K562 (cell line): ENCODE data around the gene GRIA3. TPM values are rescaled to one million over a fixed set of nuclear protein-coding genes. Genes with fewer than 3 reads are reported as not detected.

Experiments used
- ATAC-seq: fragments of 200-7000 bp; cut with Tn5 transposase; 3 replicates; pipeline ENCODE4 v1.9.1; 2020; ENCODE audit warnings: moderate library complexity
- BruUV-seq: library from RNA; stranded (reverse); fragments of 400-500 nt; replicated peaks from 2 replicates; lab custom pipeline; 2021; lab: Mats Ljungman, UMichigan
- CTCF ChIA-PET: fragments of 300-600 bp; formaldehyde crosslinking; extraction: SDS; loops from one replicate; lab custom pipeline; 2021; ENCODE audit warnings: low intra/inter-chr PET ratio; lab: Yijun Ruan, JAX
- POLR2A ChIA-PET: fragments of 300-600, 350-650 bp; sonication (Branson Sonifier 250); formaldehyde crosslinking; extraction: SDS; loops from one replicate; lab custom pipeline; 2021; ENCODE audit warnings: antibody characterized with exemption, inconsistent platforms; lab: Yijun Ruan, JAX
- DNase-seq, 4 experiments: peaks; one replicate each; pipeline versions ENCODE4 v3.0.0 to v3.0.0-alpha.2; 2011 to 2018; ENCODE audit warnings: low spot score in 3 of 4, mixed read lengths in 3 of 4; ENCODE audit errors: extremely low read depth in 1 of 4
- FAIRE-seq: peaks from 2 replicates; lab custom pipeline; 2011; peaks lifted over from hg19 to GRCh38; lab: Jason Lieb, UNC
- H2AFZ ChIP-seq: 2 replicates; pipeline ENCODE4 v1.6.0; 2011; ENCODE audit warnings: low read depth, low read length, control low read depth, inconsistent platforms
- H3K27ac ChIP-seq: fragments of 200-600 bp; 3 replicates; pipeline ENCODE4 v1.8.0; 2011; ENCODE audit warnings: low read depth, mild to moderate bottlenecking, control low read depth, inconsistent platforms, low read length, moderate library complexity, mixed read lengths; ENCODE audit errors: extremely low read depth
- H3K27me3 ChIP-seq, 2 experiments: fragments of 300-600 bp in 1 of 2; 2 replicates in 1 of 2; 3 replicates in 1 of 2; pipeline versions ENCODE4 v1.6.0 to v1.8.0; 2011; ENCODE audit warnings: inconsistent platforms in 2 of 2, low read length in 2 of 2, mild to moderate bottlenecking in 1 of 2, mixed read lengths in 1 of 2, moderate library complexity in 1 of 2; ENCODE audit not compliant: control insufficient read depth in 2 of 2, insufficient read depth in 2 of 2
- H3K36me3 ChIP-seq: fragments of 300-600 bp; 3 replicates; pipeline ENCODE4 v1.8.0; 2011; ENCODE audit warnings: mild to moderate bottlenecking, low read length, inconsistent platforms; ENCODE audit not compliant: control insufficient read depth, insufficient read depth
- H3K4me1 ChIP-seq, 2 experiments: fragments of 200-600 bp in 1 of 2; replicated peaks in 1 of 2; 2 replicates in 1 of 2; 3 replicates in 1 of 2; pipeline versions ENCODE4 v1.5.1 to v1.8.0; 2011; ENCODE audit warnings: inconsistent platforms in 2 of 2, low read length in 2 of 2, mild to moderate bottlenecking in 1 of 2, mixed read lengths in 1 of 2, moderate library complexity in 1 of 2; ENCODE audit not compliant: control insufficient read depth in 2 of 2, insufficient read depth in 2 of 2
- H3K4me2 ChIP-seq: 2 replicates; pipeline ENCODE4 v1.6.1; 2011; ENCODE audit warnings: low read length, control low read depth, inconsistent platforms, mixed read lengths; ENCODE audit not compliant: insufficient read depth
- H3K4me3 ChIP-seq: fragments of 200-600 bp; sonication (generic), shearing (Covaris generic); 2 replicates; pipeline ENCODE4 v1.5.1; 2016; ENCODE audit warnings: control low read depth, inconsistent platforms
- H3K79me2 ChIP-seq: fragments of 200-600 bp; 3 replicates; pipeline ENCODE4 v1.8.0; 2011; ENCODE audit warnings: low read length, inconsistent platforms; ENCODE audit not compliant: control insufficient read depth, insufficient read depth
- H3K9ac ChIP-seq, 2 experiments: 2 replicates each; pipeline versions ENCODE4 v1.6.0 to v1.6.1; 2011; ENCODE audit warnings: low read depth in 2 of 2, low read length in 2 of 2, control low read depth in 1 of 2, inconsistent platforms in 1 of 2, mild to moderate bottlenecking in 1 of 2, mixed read lengths in 1 of 2; ENCODE audit not compliant: insufficient read depth in 1 of 2
- H3K9me1 ChIP-seq: one replicate; pipeline ENCODE4 v1.6.0; 2011; ENCODE audit warnings: inconsistent platforms, mild to moderate bottlenecking, low read length, moderate library complexity; ENCODE audit not compliant: control insufficient read depth, insufficient read depth
- H3K9me3 ChIP-seq: replicated peaks from 2 replicates; pipeline ENCODE4 v1.5.1; 2011; ENCODE audit warnings: low read depth, low read length, inconsistent platforms; ENCODE audit not compliant: control insufficient read depth, insufficient read depth
- H4K20me1 ChIP-seq: replicated peaks from 2 replicates; pipeline ENCODE4 v1.6.1; 2011; ENCODE audit warnings: low read length, inconsistent platforms, mixed read lengths; ENCODE audit not compliant: control insufficient read depth, insufficient read depth
- ATF7 ChIP-seq: fragments of 450-650 bp; IDR thresholded peaks from 2 replicates; pipeline ENCODE4 v1.7.1; 2014; ENCODE audit warnings: mild to moderate bottlenecking, moderate library complexity
- FUS ChIP-seq: fragments of 200-400 bp; formaldehyde crosslinking; optimal IDR thresholded peaks from 2 replicates; pipeline ENCODE3; 2017; ENCODE audit warnings: low read depth, low read length
- KDM1A ChIP-seq, 2 experiments: fragments of 450-650 bp; IDR thresholded peaks; 2 replicates each; pipeline ENCODE4 v1.6.1; 2016; ENCODE audit warnings: mild to moderate bottlenecking in 2 of 2
- SRSF9 ChIP-seq: fragments of 200-400 bp; formaldehyde crosslinking; IDR thresholded peaks from 2 replicates; pipeline ENCODE4 v1.6.1; 2017; ENCODE audit warnings: low read depth, low read length, borderline replicate concordance
- TCF3 ChIP-seq: sonication (generic); formaldehyde crosslinking; IDR thresholded peaks from 2 replicates; pipeline ENCODE4 v1.4.0; 2020; ENCODE audit warnings: mild to moderate bottlenecking, missing genetic modification reagents
- THRAP3 ChIP-seq: fragments of 450-650 bp; IDR thresholded peaks from 2 replicates; pipeline ENCODE4 v1.6.1; 2016; ENCODE audit warnings: mild to moderate bottlenecking, inconsistent platforms, borderline replicate concordance
- TOE1 ChIP-seq, 2 experiments: fragments of 450-650 bp in 1 of 2; sonication (generic) in 1 of 2; formaldehyde crosslinking in 1 of 2; IDR thresholded peaks; 2 replicates each; pipeline versions ENCODE4 v1.7.1 to v1.8.0; 2016 to 2022; ENCODE audit warnings: borderline replicate concordance in 2 of 2, mild to moderate bottlenecking in 2 of 2, antibody characterized with exemption in 1 of 2, inconsistent platforms in 1 of 2, low read depth in 1 of 2, missing genetic modification reagents in 1 of 2, moderate library complexity in 1 of 2
- ZBTB12 ChIP-seq: fragments of 250-450 bp; sonication (Bioruptor Pico); IDR thresholded peaks from 2 replicates; pipeline ENCODE4 v1.4.0; 2020
- ZBTB26 ChIP-seq: fragments of 450-650 bp; formaldehyde crosslinking; IDR thresholded peaks from 2 replicates; pipeline ENCODE4 v1.4.0; 2022; ENCODE audit warnings: missing genetic modification characterization
- ZNF124 ChIP-seq: sonication (generic); formaldehyde crosslinking; IDR thresholded peaks from 2 replicates; pipeline ENCODE4 v1.8.1; 2022; ENCODE audit warnings: missing genetic modification reagents
- ZNF407 ChIP-seq: fragments of 450-650 bp; IDR thresholded peaks from 2 replicates; pipeline ENCODE4 v1.6.1; 2016; ENCODE audit warnings: low read depth
- ZNF511 ChIP-seq: sonication (generic); formaldehyde crosslinking; IDR thresholded peaks from 2 replicates; pipeline ENCODE4 v1.8.0; 2022; ENCODE audit warnings: mild to moderate bottlenecking, missing genetic modification reagents
- in situ Hi-C: fragments of 300-500 bp; cut with MboI; formaldehyde crosslinking; loops from 4 replicates; pipeline ENCODE4 v1.15.0; 2018; ENCODE audit warnings: inconsistent platforms, mixed read lengths
- intact Hi-C: fragments of 100-400 bp; cut with micrococcal nuclease; formaldehyde crosslinking; loops from 2 replicates; pipeline ENCODE4 v1.14.2; 2022
- polyA plus RNA-seq, 8 experiments: library from polyadenylated mRNA; depleted of rRNA in 4 of 8; stranded (reverse) in 5 of 8; unstranded in 3 of 8; fragments of >200 nt; fragmentation: Nextera tagmentation in 2 of 8; fragmentation: Illumina TruSeq in 1 of 8; extraction: Ambion mirVana in 2 of 8; extraction: Trizol in 1 of 8; gene quantifications; 2 replicates each; pipeline versions ENCODE4 v1.2.1 to v1.2.3, GENCODE V29; 2011 to 2014; ENCODE audit warnings: inconsistent platforms in 1 of 8, missing spikeins in 1 of 8
- total RNA-seq, 7 experiments: library from RNA; depleted of rRNA in 6 of 7; stranded (reverse); fragments of >200 nt in 6 of 7; fragmentation: Illumina TruSeq in 2 of 7; extraction: Trizol in 2 of 7; gene quantifications; 2 replicates each; pipeline versions ENCODE4 v1.2.1 to v1.2.3, GENCODE V29; 2011 to 2021; ENCODE audit warnings: low replicate concordance in 1 of 7

The GRIA3 gene
- total and polyA plus RNA-seq, 9 of the 15 experiments (the other 6 are each of a cell fraction or from before 2014, with no cell fraction given): 0.10 TPM; not detected in 8

- Histone ChIP-seq H3K27ac (no peak overlapping the region), H3K9ac (no peak overlapping the region), H3K9me1 (no peaks in the 10 kb centered on the region), H2AFZ (no peak overlapping the region), H3K4me2 (no peak overlapping the region), H3K9me3 (no peaks in the 10 kb centered on the region), H3K27me3 (no peaks in the 10 kb centered on the region), H3K4me3 (no peak overlapping the region), H3K4me1 (no peaks in the 10 kb centered on the region; a peak in 1 of 5 replicates), H3K36me3 (no peaks in the 10 kb centered on the region), H3K79me2 (no peaks in the 10 kb centered on the region), H4K20me1 (no peaks in the 10 kb centered on the region)
- CTCF ChIA-PET: no interaction called here
- ATAC-seq: no peak
- no TSS peak for BruUV-seq
- TF ChIP-seq ZNF511 (no peak), KDM1A (IDR thresholded peaks at IDR 0.05) (no peak), ZBTB12 (CRISPR knock-in tag) (no peak), SRSF9 (no peak), ZNF124 (CRISPR knock-in tag) (no peak), TOE1 (IDR thresholded peaks at IDR 0.05; ENCODE audit: borderline replicate concordance) (no peak), TOE1 (CRISPR knock-in tag; IDR thresholded peaks at IDR 0.05; ENCODE audit: borderline replicate concordance, low read depth) (no peak), FUS (no peak), ZBTB26 (no peak), ATF7 (no peak), ZNF407 (no peak), THRAP3 (no peak), TCF3 (CRISPR knock-in tag) (no peak)
- no peak for FAIRE-seq
- no peak for DNase-seq
- in situ Hi-C loops (no loop called here), intact Hi-C loops (no loop called here)
- POLR2A ChIA-PET: no interaction called here
Measured at GRCh38 chrX:123167621-123168020, 16.5 kb upstream of the GRIA3 start.
